ENCODE measurements around the gene POLN. TPM values are rescaled to one million over a fixed set of nuclear protein-coding genes. Genes with fewer than 3 reads are reported as not detected.

POLN gene
- total RNA-seq, 2 donors from 2014 or later = 2.0 to 3.5 TPM

- intact Hi-C loops (cut with DNase I) = no loop called here
- DNase-seq (ENCODE audit: low spot score) = peak; percentile 73
Measured at GRCh38 chr4:2071252-2071911, 170.5 kb downstream of the POLN start.

- intact Hi-C loops (cut with DNase I) = no loop called here
- DNase-seq (ENCODE audit: low spot score) = peak; percentile 75
Measured at GRCh38 chr4:2070421-2071251, 171.3 kb downstream of the POLN start.

GRCh38 chr4:2069986-2070385 is 171.9 kb downstream of the POLN start:
- intact Hi-C loops (cut with DNase I) = no loop called here
- DNase-seq (ENCODE audit: low spot score) = peak; percentile 75

- peak; percentile 64 for DNase-seq (ENCODE audit: low spot score)
- intact Hi-C loops (cut with DNase I) = no loop called here
Measured at GRCh38 chr4:2069161-2069971, 172.6 kb downstream of the POLN start.

- intact Hi-C loops (cut with DNase I) = no loop called here
- DNase-seq (ENCODE audit: low spot score) = peak; percentile 71
Measured at GRCh38 chr4:2068566-2068965, 173.4 kb downstream of the POLN start.

- DNase-seq (ENCODE audit: low spot score) = no peak
- intact Hi-C loops (cut with DNase I) = no loop called here
Measured at GRCh38 chr4:2068198-2068470, 173.8 kb downstream of the POLN start.

GRCh38 chr4:2067446-2068197 is 174.3 kb downstream of the POLN start:
- intact Hi-C loops (cut with DNase I) = no loop called here
- DNase-seq (ENCODE audit: low spot score) = peak; percentile 69

- intact Hi-C loops (cut with DNase I) = no loop called here
- DNase-seq (ENCODE audit: low spot score) = peak; percentile 72
Measured at GRCh38 chr4:2066571-2067445, 175.1 kb downstream of the POLN start.

- intact Hi-C loops (cut with DNase I) = no loop called here
- DNase-seq (ENCODE audit: low spot score) = peak; percentile 75
Measured at GRCh38 chr4:2066011-2066551, 175.8 kb downstream of the POLN start.

- DNase-seq (ENCODE audit: low spot score) = peak; percentile 64
- intact Hi-C loops (cut with DNase I) = no loop called here
Measured at GRCh38 chr4:2065106-2065930, 176.6 kb downstream of the POLN start.

GRCh38 chr4:2064276-2064991 is 177.5 kb downstream of the POLN start:
- peak; percentile 81 for DNase-seq (ENCODE audit: low spot score)
- intact Hi-C loops (cut with DNase I) = no loop called here

- DNase-seq (ENCODE audit: low spot score) = peak; percentile 78
- intact Hi-C loops (cut with DNase I) = no loop called here
Measured at GRCh38 chr4:2063557-2064275, 178.2 kb downstream of the POLN start.

- intact Hi-C loops (cut with DNase I) = no loop called here
- peak; percentile 79 for DNase-seq (ENCODE audit: low spot score)
Measured at GRCh38 chr4:2062808-2063524, 179.0 kb downstream of the POLN start.

- DNase-seq (ENCODE audit: low spot score) = no peak
- intact Hi-C loops (cut with DNase I) = no loop called here
Measured at GRCh38 chr4:2062168-2062807, 179.6 kb downstream of the POLN start.
